HepG2 (cell line): ENCODE data around the gene PLCL1. TPM values are rescaled to one million over a fixed set of nuclear protein-coding genes. Genes with fewer than 3 reads are reported as not detected.

Experiments used
- ATAC-seq: fragments of 200-7000 bp; cut with Tn5 transposase; 3 replicates; pipeline ENCODE4 v1.9.1; 2020; ENCODE audit warnings: mild to moderate bottlenecking, moderate library complexity
- BruUV-seq: library from RNA; stranded (reverse); fragments of 400-500 nt; replicated peaks from 2 replicates; lab custom pipeline; 2021; lab: Mats Ljungman, UMichigan
- CTCF ChIA-PET: fragments of 300-600 bp; formaldehyde crosslinking; extraction: SDS; loops from one replicate; lab custom pipeline; 2021; ENCODE audit warnings: low total read pairs, inconsistent platforms, low intra/inter-chr PET ratio; lab: Yijun Ruan, JAX
- POLR2A ChIA-PET: fragments of 350-600 bp; sonication (Branson Sonifier 250); formaldehyde crosslinking; loops from one replicate; lab custom pipeline; 2020; ENCODE audit warnings: antibody characterized with exemption, inconsistent platforms; lab: Yijun Ruan, JAX
- DNase-seq: peaks from one replicate; pipeline ENCODE4 v3.0.0-alpha.2; 2015; ENCODE audit warnings: low spot score
- FAIRE-seq: peaks from 3 replicates; lab custom pipeline; 2011; peaks lifted over from hg19 to GRCh38; lab: Jason Lieb, UNC
- H2AFZ ChIP-seq: one replicate; pipeline ENCODE4 v1.6.1; 2011; ENCODE audit warnings: low read length, inconsistent platforms
- H3K27ac ChIP-seq: fragments of 300-600 bp; 3 replicates; pipeline ENCODE4 v1.8.0; 2011; ENCODE audit warnings: mixed run types, mild to moderate bottlenecking, mixed read lengths, low read length, inconsistent platforms; ENCODE audit not compliant: insufficient read depth; ENCODE audit errors: extremely low read length
- H3K27me3 ChIP-seq, 2 experiments: fragments of 200-600 bp in 1 of 2; 2 replicates in 1 of 2; 3 replicates in 1 of 2; pipeline versions ENCODE4 v1.6.0 to v1.8.0; 2011; ENCODE audit warnings: low read length in 2 of 2, mild to moderate bottlenecking in 2 of 2, moderate library complexity in 2 of 2, inconsistent platforms in 1 of 2; ENCODE audit not compliant: insufficient read depth in 2 of 2, control insufficient read depth in 1 of 2
- H3K36me3 ChIP-seq, 2 experiments: fragments of 200-600 bp in 1 of 2; replicated peaks in 1 of 2; 2 replicates in 1 of 2; 3 replicates in 1 of 2; pipeline versions ENCODE4 v1.5.1 to v1.8.0; 2011; ENCODE audit warnings: low read length in 2 of 2, inconsistent platforms in 1 of 2; ENCODE audit not compliant: insufficient read depth in 2 of 2, control insufficient read depth in 1 of 2
- H3K4me1 ChIP-seq: 2 replicates; pipeline ENCODE4 v1.5.1; 2012; ENCODE audit warnings: low read length, inconsistent platforms; ENCODE audit not compliant: insufficient read depth
- H3K4me2 ChIP-seq: 2 replicates; pipeline ENCODE4 v1.6.0; 2011; ENCODE audit warnings: low read depth, low read length, inconsistent platforms
- H3K4me3 ChIP-seq, 3 experiments: fragments of 200-600 bp in 1 of 3; sonication (generic), shearing (Covaris generic) in 1 of 3; replicated peaks in 1 of 3; 2 replicates each; pipeline ENCODE4 v1.5.1; 2011 to 2016; ENCODE audit warnings: low read length in 3 of 3, inconsistent platforms in 2 of 3, low read depth in 2 of 3, mild to moderate bottlenecking in 2 of 3, control low read depth in 1 of 3, mixed read lengths in 1 of 3; ENCODE audit not compliant: insufficient read depth in 1 of 3
- H3K79me2 ChIP-seq: one replicate; pipeline ENCODE4 v1.6.1; 2011; ENCODE audit warnings: low read length, inconsistent platforms; ENCODE audit not compliant: insufficient read depth
- H3K9ac ChIP-seq: 2 replicates; pipeline ENCODE4 v1.6.0; 2011; ENCODE audit warnings: mild to moderate bottlenecking, low read depth, low read length, inconsistent platforms; ENCODE audit not compliant: insufficient read depth
- H3K9me3 ChIP-seq: 2 replicates; pipeline ENCODE4 v1.5.1; 2012; ENCODE audit warnings: mild to moderate bottlenecking, low read length
- H4K20me1 ChIP-seq: 2 replicates; pipeline ENCODE4 v1.6.0; 2011; ENCODE audit warnings: inconsistent platforms, mild to moderate bottlenecking, low read length, moderate library complexity; ENCODE audit not compliant: insufficient read depth
- FOXO4 ChIP-seq: sonication (generic); formaldehyde crosslinking; conservative IDR thresholded peaks from 2 replicates; pipeline ENCODE4 v1.8.1; 2023; ENCODE audit warnings: missing genetic modification reagents
- PAWR ChIP-seq: sonication (generic); formaldehyde crosslinking; IDR thresholded peaks from 2 replicates; pipeline ENCODE4 v1.4.0; 2020; ENCODE audit warnings: missing genetic modification reagents, mild to moderate bottlenecking, borderline replicate concordance
- SNAPC2 ChIP-seq: sonication (generic); formaldehyde crosslinking; IDR thresholded peaks from 2 replicates; pipeline ENCODE4 v1.8.1; 2022; ENCODE audit warnings: mild to moderate bottlenecking, missing genetic modification reagents
- U2AF1 ChIP-seq: fragments of 200-400 bp; formaldehyde crosslinking; optimal IDR thresholded peaks from 2 replicates; pipeline ENCODE3; 2017; ENCODE audit warnings: mild to moderate bottlenecking, low read depth, low read length
- ZBTB43 ChIP-seq: sonication (generic); formaldehyde crosslinking; conservative IDR thresholded peaks from 2 replicates; pipeline ENCODE4 v1.4.0; 2020; ENCODE audit warnings: missing genetic modification reagents
- WGBS: methylation state at CpG from one replicate; pipeline ENCODE4 v1.1.6; 2017; ENCODE audit warnings: low lambda C conversion rate; 5-methylcytosine and 5-hydroxymethylcytosine counted together
- in situ Hi-C: cut with HindIII; loops from 2 replicates; pipeline ENCODE4 v1.10.0; 2017; ENCODE audit warnings: low pct_unique_long_range_greater_than_20kb; ENCODE audit not compliant: extremely low pct_ligation_motif_present
- intact Hi-C: fragments of 100-400 bp; cut with micrococcal nuclease; formaldehyde crosslinking; loops from one replicate; pipeline ENCODE4 v1.10.0; 2022; ENCODE audit not compliant: unreplicated experiment
- polyA plus RNA-seq, 8 experiments: library from polyadenylated mRNA; depleted of rRNA in 3 of 8; stranded (reverse) in 7 of 8; unstranded in 1 of 8; fragments of >200 nt; fragmentation: Illumina TruSeq in 4 of 8; extraction: Trizol in 4 of 8; gene quantifications; 2 replicates each; pipeline versions ENCODE4 v1.2.1 to v1.2.3, GENCODE V29; 2011 to 2016; ENCODE audit warnings: low read depth in 4 of 8, missing spikeins in 1 of 8, mixed read lengths in 1 of 8; ENCODE audit not compliant: insufficient read depth in 1 of 8
- total RNA-seq, 5 experiments: library from RNA; depleted of rRNA; stranded (reverse); fragments of >200 nt; fragmentation: Illumina TruSeq; extraction: Trizol; gene quantifications; 2 replicates each; pipeline ENCODE4 v1.2.3, GENCODE V29; 2016; ENCODE audit warnings: low read depth in 1 of 5

The PLCL1 gene
- total and polyA plus RNA-seq, 2 of the 13 experiments (the other 11 are each of a cell fraction or from before 2014, with no cell fraction given), result not detected

GRCh38 chr2:197873293-197873701, 68.9 kb downstream of the PLCL1 start (continued):
- TF ChIP-seq ZBTB43 (no peak), U2AF1 (no peak)

GRCh38 chr2:197875763-197876162, 71.4 kb downstream of the PLCL1 start:
- intact Hi-C loops, result no loop called here
- in situ Hi-C loops, result no loop called here
- H3K27ac ChIP-seq, result no peak overlapping the region
- H3K4me3 ChIP-seq, result no peak overlapping the region
- no peak overlapping the region for H3K9ac ChIP-seq
- CTCF ChIA-PET, result no interaction called here
- WGBS, result 0% methylated on average over 1 of the region's 1 CpG
- TF ChIP-seq PAWR (CRISPR knock-in tag) (no peak), SNAPC2 (no peak), FOXO4 (CRISPR knock-in tag) (no peak)
- TF ChIP-seq, all 625 proteins: peak for 0
- Histone ChIP-seq H3K36me3 (no peaks in the 10 kb centered on the region), H2AFZ (no peak overlapping the region), H3K4me2 (no peak overlapping the region), H3K79me2 (no peaks in the 10 kb centered on the region), H3K27me3 (no peaks in the 10 kb centered on the region), H3K4me1 (no peaks in the 10 kb centered on the region), H4K20me1 (no peaks in the 10 kb centered on the region), H3K9me3 (no peaks in the 10 kb centered on the region)
- POLR2A ChIA-PET, result no interaction called here
- FAIRE-seq, result no peak
- no TSS peak for BruUV-seq
- no peak for DNase-seq
- no peak for ATAC-seq
